HepG2 (cell line): Measurements from ENCODE around the gene TADA2B. TPM values are rescaled to one million over a fixed set of nuclear protein-coding genes. Genes with fewer than 3 reads are reported as not detected.

Experiments
- CCAR2 ChIP-seq: fragments of 200-400 bp; formaldehyde crosslinking; optimal IDR thresholded peaks from 2 replicates; pipeline ENCODE3; 2018; ENCODE audit warnings: low read depth, mild to moderate bottlenecking, low read length, moderate library complexity
- KLF6 ChIP-seq: IDR thresholded peaks from 2 replicates; pipeline ENCODE4 v1.8.0; 2016; ENCODE audit warnings: missing biosample characterization, missing genetic modification reagents
- MED1 ChIP-seq: sonication (generic); formaldehyde crosslinking; IDR thresholded peaks from 2 replicates; pipeline ENCODE4 v1.4.0; 2020; ENCODE audit warnings: missing genetic modification reagents
- MEIS1 ChIP-seq: sonication (generic); formaldehyde crosslinking; IDR thresholded peaks from 2 replicates; pipeline ENCODE4 v1.9.0; 2021; ENCODE audit warnings: mild to moderate bottlenecking, missing genetic modification reagents, moderate library complexity, borderline replicate concordance
- NONO ChIP-seq, 2 experiments: fragments of 450-650 bp in 1 of 2; sonication (generic) in 1 of 2; formaldehyde crosslinking in 1 of 2; IDR thresholded peaks in 1 of 2; conservative IDR thresholded peaks in 1 of 2; 2 replicates each; pipeline versions ENCODE4 v1.6.1 to v1.8.0; 2017 to 2022; ENCODE audit warnings: mild to moderate bottlenecking in 1 of 2, missing genetic modification reagents in 1 of 2, moderate library complexity in 1 of 2
- NR2C2 ChIP-seq: sonication (generic); formaldehyde crosslinking; IDR thresholded peaks from 2 replicates; pipeline ENCODE4 v1.4.0; 2020; ENCODE audit warnings: missing genetic modification reagents, mild to moderate bottlenecking, moderate library complexity, borderline replicate concordance
- PHF21A ChIP-seq: sonication (generic); formaldehyde crosslinking; IDR thresholded peaks from 2 replicates; pipeline ENCODE4 v1.5.0; 2020; ENCODE audit warnings: mild to moderate bottlenecking, missing genetic modification reagents
- POLR2AphosphoS5 ChIP-seq: IDR thresholded peaks from 2 replicates; pipeline ENCODE4 v1.6.1; 2012; ENCODE audit warnings: low read depth, low read length
- SNRNP70 ChIP-seq: fragments of 200-400 bp; formaldehyde crosslinking; IDR thresholded peaks from 2 replicates; pipeline ENCODE4 v1.6.1; 2017; ENCODE audit warnings: mild to moderate bottlenecking, low read depth, low read length, moderate library complexity
- TSC22D2 ChIP-seq: sonication (generic); formaldehyde crosslinking; IDR thresholded peaks from 2 replicates; pipeline ENCODE4 v1.5.1; 2020; ENCODE audit warnings: missing genetic modification reagents, mild to moderate bottlenecking, borderline replicate concordance
- U2AF2 ChIP-seq: fragments of 200-400 bp; formaldehyde crosslinking; IDR thresholded peaks from 2 replicates; pipeline ENCODE4 v1.6.1; 2017; ENCODE audit warnings: low read depth, mild to moderate bottlenecking, low read length
- ZMYM4 ChIP-seq: sonication (generic); formaldehyde crosslinking; IDR thresholded peaks from 2 replicates; pipeline ENCODE4 v1.8.1; 2023; ENCODE audit warnings: mild to moderate bottlenecking, missing genetic modification reagents
- ZNF232 ChIP-seq: sonication (generic); formaldehyde crosslinking; IDR thresholded peaks from 2 replicates; pipeline ENCODE4 v1.4.0; 2020; ENCODE audit warnings: missing genetic modification reagents, borderline replicate concordance
- ZNF644 ChIP-seq: IDR thresholded peaks from 2 replicates; pipeline ENCODE4 v1.6.1; 2016; ENCODE audit warnings: low read depth
- ZNF788 ChIP-seq: sonication (generic); formaldehyde crosslinking; IDR thresholded peaks from 2 replicates; pipeline ENCODE4 v1.5.0; 2020; ENCODE audit warnings: mild to moderate bottlenecking, missing genetic modification reagents, borderline replicate concordance
- ZSCAN29 ChIP-seq: sonication (generic); formaldehyde crosslinking; conservative IDR thresholded peaks from 2 replicates; pipeline ENCODE4 v1.4.0; 2020; ENCODE audit warnings: mild to moderate bottlenecking, missing genetic modification reagents
- polyA plus RNA-seq, 8 experiments: library from polyadenylated mRNA; depleted of rRNA in 3 of 8; stranded (reverse) in 7 of 8; unstranded in 1 of 8; fragments of >200 nt; fragmentation: Illumina TruSeq in 4 of 8; extraction: Trizol in 4 of 8; gene quantifications; 2 replicates each; pipeline versions ENCODE4 v1.2.1 to v1.2.3, GENCODE V29; 2011 to 2016; ENCODE audit warnings: low read depth in 4 of 8, missing spikeins in 1 of 8, mixed read lengths in 1 of 8; ENCODE audit not compliant: insufficient read depth in 1 of 8
- total RNA-seq, 5 experiments: library from RNA; depleted of rRNA; stranded (reverse); fragments of >200 nt; fragmentation: Illumina TruSeq; extraction: Trizol; gene quantifications; 2 replicates each; pipeline ENCODE4 v1.2.3, GENCODE V29; 2016; ENCODE audit warnings: low read depth in 1 of 5
- TF ChIP-seq, protein P1 (sequence below): sonication (generic); formaldehyde crosslinking; IDR thresholded peaks from 2 replicates; pipeline ENCODE4 v1.4.0; 2020; ENCODE audit warnings: mild to moderate bottlenecking, missing genetic modification reagents
- TF ChIP-seq, protein P2 (sequence below): IDR thresholded peaks from 2 replicates; pipeline ENCODE4 v1.6.1; 2016; ENCODE audit warnings: missing compliant biosample characterization, missing genetic modification reagents, borderline replicate concordance
- TF ChIP-seq, protein P3 (sequence below): sonication (generic); formaldehyde crosslinking; IDR thresholded peaks from 2 replicates; pipeline ENCODE4 v1.4.0; 2020; ENCODE audit warnings: missing genetic modification reagents, low read depth, mild to moderate bottlenecking, borderline replicate concordance
- TF ChIP-seq, protein P4 (sequence below): IDR thresholded peaks from 2 replicates; pipeline ENCODE4 v1.6.1; 2012; ENCODE audit warnings: inconsistent platforms
- TF ChIP-seq, protein P5 (sequence below): sonication (generic); formaldehyde crosslinking; IDR thresholded peaks from 2 replicates; pipeline ENCODE4 v1.4.0; 2020; ENCODE audit warnings: mild to moderate bottlenecking, low read depth, missing genetic modification reagents

TADA2B gene
- total and polyA plus RNA-seq, 2 of the 13 experiments (the other 11 are each of a cell fraction or from before 2014, with no cell fraction given): 4.6 to 8.9 TPM

DNA sequence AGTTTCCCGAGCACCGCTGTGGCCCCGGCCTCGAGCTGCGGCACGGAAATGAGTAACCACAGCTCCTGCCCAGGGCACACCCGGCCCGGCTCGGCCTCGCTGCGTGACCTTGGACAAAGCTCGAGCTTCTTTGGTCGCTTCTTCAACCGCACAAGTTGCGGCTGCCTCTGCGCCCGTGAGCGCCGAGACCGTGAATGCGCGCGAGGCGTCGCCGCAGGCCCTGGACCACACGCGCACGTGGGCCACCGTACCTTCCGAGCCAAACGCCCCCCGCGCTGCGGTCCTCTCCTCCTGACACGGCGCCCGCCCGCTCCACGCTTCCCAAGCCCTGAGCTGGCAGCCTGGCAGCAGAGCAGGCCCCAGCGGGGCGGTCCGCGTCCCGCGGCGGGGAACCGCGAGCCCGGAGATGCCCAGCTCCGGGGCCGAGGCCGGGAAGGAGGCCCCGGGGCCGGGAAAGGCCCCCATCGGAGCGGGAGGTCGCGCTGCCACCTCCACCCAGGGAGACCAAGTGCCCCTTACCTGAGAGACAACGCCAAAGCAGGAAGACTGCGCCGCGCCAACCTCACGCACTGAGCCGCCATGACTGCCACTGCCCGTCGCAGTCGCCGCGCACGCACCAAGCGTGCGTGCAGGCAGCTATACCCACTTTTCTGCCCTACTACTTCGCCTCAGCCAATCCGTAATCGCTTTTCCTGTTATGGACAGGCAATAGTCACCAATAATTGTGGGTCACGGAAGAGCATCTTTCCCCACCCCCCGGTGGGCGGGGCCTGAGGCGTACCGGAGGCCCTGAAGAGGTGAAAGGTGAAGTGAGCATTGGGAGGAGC is 24.5 kb downstream of the TADA2B start, which contains the start of gene GRPEL1 (continued):
- TF ChIP-seq, protein P1, sequence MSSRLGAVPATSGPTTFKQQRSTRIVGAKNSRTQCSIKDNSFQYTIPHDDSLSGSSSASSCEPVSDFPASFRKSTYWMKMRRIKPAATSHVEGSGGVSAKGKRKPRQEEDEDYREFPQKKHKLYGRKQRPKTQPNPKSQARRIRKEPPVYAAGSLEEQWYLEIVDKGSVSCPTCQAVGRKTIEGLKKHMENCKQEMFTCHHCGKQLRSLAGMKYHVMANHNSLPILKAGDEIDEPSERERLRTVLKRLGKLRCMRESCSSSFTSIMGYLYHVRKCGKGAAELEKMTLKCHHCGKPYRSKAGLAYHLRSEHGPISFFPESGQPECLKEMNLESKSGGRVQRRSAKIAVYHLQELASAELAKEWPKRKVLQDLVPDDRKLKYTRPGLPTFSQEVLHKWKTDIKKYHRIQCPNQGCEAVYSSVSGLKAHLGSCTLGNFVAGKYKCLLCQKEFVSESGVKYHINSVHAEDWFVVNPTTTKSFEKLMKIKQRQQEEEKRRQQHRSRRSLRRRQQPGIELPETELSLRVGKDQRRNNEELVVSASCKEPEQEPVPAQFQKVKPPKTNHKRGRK: no peak
- TF ChIP-seq ZNF232 (CRISPR knock-in tag) (no peak), ZNF644 (no peak), PHF21A (peak; percentile 48), ZNF788 (CRISPR knock-in tag) (no peak), SNRNP70 (no peak), ZSCAN29 (0 out of 2 replicates have a peak, but pooled peaks have one; percentile 43), MEIS1 (peak; percentile 95; the same call in 1 of the 2 replicates), POLR2AphosphoS5 (peak; percentile 98), ZMYM4 (CRISPR knock-in tag) (peak; percentile 52; the same call in 1 of the 2 replicates), NR2C2 (CRISPR knock-in tag) (peak; percentile 97), TSC22D2 (CRISPR knock-in tag) (no peak), MED1 (CRISPR knock-in tag) (0 out of 2 replicates have a peak, but pooled peaks have one; percentile 50), U2AF2 (no peak), KLF6 (peak; percentile 40), CCAR2 (no peak), NONO (IDR thresholded peaks at IDR 0.05) (no peak), NONO (CRISPR knock-in tag; conservative IDR thresholded peaks at IDR 0.05) (peak; percentile 61; the same call in 1 of the 2 replicates)
- TF ChIP-seq, protein P2, sequence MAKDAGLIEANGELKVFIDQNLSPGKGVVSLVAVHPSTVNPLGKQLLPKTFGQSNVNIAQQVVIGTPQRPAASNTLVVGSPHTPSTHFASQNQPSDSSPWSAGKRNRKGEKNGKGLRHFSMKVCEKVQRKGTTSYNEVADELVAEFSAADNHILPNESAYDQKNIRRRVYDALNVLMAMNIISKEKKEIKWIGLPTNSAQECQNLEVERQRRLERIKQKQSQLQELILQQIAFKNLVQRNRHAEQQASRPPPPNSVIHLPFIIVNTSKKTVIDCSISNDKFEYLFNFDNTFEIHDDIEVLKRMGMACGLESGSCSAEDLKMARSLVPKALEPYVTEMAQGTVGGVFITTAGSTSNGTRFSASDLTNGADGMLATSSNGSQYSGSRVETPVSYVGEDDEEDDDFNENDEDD (CRISPR knock-in tag): peak; percentile 23; the same call in 1 of the 2 replicates
- TF ChIP-seq, protein P3, sequence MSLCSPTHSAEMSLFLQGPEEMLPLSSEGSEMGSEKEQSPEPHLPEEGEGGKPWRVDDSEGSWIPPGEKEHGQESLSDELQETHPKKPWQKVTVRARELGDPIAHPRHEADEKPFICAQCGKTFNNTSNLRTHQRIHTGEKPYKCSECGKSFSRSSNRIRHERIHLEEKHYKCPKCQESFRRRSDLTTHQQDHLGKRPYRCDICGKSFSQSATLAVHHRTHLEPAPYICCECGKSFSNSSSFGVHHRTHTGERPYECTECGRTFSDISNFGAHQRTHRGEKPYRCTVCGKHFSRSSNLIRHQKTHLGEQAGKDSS (CRISPR knock-in tag): peak; percentile 80; the same call in 1 of the 2 replicates
- TF ChIP-seq, protein P4, sequence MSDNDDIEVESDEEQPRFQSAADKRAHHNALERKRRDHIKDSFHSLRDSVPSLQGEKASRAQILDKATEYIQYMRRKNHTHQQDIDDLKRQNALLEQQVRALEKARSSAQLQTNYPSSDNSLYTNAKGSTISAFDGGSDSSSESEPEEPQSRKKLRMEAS: peak; percentile 86
- TF ChIP-seq, protein P5, sequence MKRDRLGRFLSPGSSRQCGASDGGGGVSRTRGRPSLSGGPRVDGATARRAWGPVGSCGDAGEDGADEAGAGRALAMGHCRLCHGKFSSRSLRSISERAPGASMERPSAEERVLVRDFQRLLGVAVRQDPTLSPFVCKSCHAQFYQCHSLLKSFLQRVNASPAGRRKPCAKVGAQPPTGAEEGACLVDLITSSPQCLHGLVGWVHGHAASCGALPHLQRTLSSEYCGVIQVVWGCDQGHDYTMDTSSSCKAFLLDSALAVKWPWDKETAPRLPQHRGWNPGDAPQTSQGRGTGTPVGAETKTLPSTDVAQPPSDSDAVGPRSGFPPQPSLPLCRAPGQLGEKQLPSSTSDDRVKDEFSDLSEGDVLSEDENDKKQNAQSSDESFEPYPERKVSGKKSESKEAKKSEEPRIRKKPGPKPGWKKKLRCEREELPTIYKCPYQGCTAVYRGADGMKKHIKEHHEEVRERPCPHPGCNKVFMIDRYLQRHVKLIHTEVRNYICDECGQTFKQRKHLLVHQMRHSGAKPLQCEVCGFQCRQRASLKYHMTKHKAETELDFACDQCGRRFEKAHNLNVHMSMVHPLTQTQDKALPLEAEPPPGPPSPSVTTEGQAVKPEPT (CRISPR knock-in tag): peak; percentile 49; the same call in 1 of the 2 replicates
